RWPE1 (cell line): ENCODE data around the gene ZDHHC19.

Source experiments
- CTCF ChIA-PET: fragments of 350-600 bp; sonication (Branson Sonifier 250); formaldehyde crosslinking; extraction: SDS; loops from one replicate; lab custom pipeline; 2021; lab: Yijun Ruan, JAX
- POLR2A ChIA-PET: fragments of 400-600 bp; formaldehyde crosslinking; extraction: SDS; loops from one replicate; lab custom pipeline; 2020; ENCODE audit warnings: antibody characterized with exemption; ENCODE audit not compliant: low non-redundant PET; lab: Yijun Ruan, JAX
- DNase-seq: peaks from one replicate; pipeline ENCODE4 v3.0.0; 2012; ENCODE audit warnings: low spot score
- H3K27ac ChIP-seq: fragments of 450-650 bp; 2 replicates; pipeline ENCODE4 v1.5.1; 2017
- TF ChIP-seq, protein P1 (sequence below): fragments of 450-650 bp; conservative IDR thresholded peaks from 2 replicates; pipeline ENCODE4 v1.5.1; 2017; ENCODE audit warnings: low read depth, mild to moderate bottlenecking

Gene ZDHHC19

DNA sequence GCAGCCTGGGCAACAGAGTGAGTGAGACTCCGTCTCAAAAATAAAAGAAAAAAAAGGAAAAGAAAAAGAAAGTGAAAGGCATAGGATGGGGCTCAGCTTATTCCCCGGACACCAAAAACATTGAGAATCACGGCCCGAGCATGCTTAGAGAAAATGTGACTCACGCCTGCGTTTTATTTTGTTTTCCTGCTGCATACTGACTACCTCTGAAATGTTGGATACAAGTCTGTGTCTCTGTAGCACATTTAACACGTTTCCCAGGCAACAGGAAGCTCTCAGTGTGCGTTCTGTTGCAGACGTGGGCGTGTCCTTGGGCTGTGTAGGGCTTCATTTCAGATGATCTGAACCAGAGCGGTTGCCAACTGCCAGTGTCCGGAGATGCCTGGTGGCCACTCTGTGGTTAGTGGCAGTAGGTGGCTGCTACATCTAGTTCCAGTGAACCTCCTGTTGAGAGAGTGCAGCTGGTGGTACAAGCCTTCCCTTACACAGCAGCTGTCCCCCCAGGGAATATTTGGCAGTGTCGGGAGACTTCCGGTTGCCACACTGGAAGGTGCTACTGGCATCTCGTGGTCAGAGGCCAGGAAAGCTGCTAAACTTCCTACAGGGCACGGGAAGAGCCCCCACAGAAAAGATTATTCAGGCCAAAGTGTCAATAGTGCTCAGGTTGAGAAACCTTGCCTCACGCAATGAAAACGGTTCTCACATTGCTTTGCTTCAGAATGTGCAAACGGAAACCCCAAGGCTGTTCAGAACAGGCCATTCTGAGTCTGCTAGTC, 8.2 kb upstream of the ZDHHC19 start:
- TF ChIP-seq, protein P1, sequence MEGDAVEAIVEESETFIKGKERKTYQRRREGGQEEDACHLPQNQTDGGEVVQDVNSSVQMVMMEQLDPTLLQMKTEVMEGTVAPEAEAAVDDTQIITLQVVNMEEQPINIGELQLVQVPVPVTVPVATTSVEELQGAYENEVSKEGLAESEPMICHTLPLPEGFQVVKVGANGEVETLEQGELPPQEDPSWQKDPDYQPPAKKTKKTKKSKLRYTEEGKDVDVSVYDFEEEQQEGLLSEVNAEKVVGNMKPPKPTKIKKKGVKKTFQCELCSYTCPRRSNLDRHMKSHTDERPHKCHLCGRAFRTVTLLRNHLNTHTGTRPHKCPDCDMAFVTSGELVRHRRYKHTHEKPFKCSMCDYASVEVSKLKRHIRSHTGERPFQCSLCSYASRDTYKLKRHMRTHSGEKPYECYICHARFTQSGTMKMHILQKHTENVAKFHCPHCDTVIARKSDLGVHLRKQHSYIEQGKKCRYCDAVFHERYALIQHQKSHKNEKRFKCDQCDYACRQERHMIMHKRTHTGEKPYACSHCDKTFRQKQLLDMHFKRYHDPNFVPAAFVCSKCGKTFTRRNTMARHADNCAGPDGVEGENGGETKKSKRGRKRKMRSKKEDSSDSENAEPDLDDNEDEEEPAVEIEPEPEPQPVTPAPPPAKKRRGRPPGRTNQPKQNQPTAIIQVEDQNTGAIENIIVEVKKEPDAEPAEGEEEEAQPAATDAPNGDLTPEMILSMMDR: no peak
- CTCF ChIA-PET: interaction anchor here (0.5 kb wide), 1 partner anchor 102 kb away, joined by 3 read pairs; no protein-coding TSS in a partner anchor
- H3K27ac ChIP-seq: peak overlapping the region; percentile 81
- POLR2A ChIA-PET: interaction anchor here (0.6 kb wide), 1 partner anchor 10 kb away, joined by 3 read pairs; no protein-coding TSS in a partner anchor
- peak; percentile 57 for DNase-seq

GRCh38 chr3:196218155-196218712, 7.0 kb upstream of the ZDHHC19 start:
- TF ChIP-seq, protein P1: no peak
- DNase-seq: no peak
- no peak overlapping the region for H3K27ac ChIP-seq
- ChIA-PET CTCF (interaction anchor here (0.7 kb wide), 1 partner anchor 232 kb away, joined by 3 read pairs; no protein-coding TSS in a partner anchor), POLR2A (no interaction called here)

DNA sequence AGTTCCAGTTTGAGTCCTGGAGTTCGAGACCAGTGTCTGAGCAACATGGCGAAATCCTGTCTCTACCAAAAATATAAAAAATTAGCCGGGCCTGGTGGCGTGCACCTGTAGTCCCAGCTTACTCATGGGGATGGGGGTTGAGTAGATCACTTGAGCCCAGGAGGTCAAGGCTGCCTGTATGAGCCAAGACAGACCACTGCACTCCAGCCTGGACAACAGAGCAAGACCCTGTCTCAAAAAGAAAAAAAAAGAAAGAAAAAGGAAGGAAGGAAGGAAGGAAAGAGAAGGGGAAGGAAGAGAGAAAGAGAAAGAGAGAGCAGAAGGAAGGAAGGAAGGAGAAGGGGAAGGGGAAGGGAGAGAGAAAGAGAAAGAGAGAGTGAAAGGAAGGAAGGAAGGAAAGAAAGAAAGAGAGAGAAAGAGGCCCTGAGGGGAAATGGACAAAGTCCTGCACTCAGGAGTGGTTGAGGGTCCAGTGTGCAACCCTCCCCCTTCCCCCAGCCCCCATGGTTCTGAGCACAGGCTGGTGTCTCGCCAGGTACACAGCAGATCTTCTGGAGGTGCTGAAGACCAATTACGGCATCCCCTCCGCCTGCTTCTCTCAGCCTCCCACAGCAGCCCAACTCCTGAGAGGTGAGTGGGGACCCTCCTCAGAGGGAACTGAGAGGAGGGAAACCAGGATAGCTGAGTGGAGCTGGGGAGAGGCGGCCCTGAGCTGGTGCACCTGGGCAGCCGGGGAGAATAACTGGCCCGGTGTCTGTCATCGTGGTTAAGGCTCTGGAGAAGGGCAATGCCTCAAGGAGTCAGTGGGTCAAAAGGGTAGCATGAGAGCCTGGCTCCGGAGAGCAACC, 6.3 kb upstream of the ZDHHC19 start:
- DNase-seq: no peak
- TF ChIP-seq, protein P1: no peak
- H3K27ac ChIP-seq: no peak overlapping the region
- ChIA-PET CTCF (no interaction called here), POLR2A (no interaction called here)

DNA sequence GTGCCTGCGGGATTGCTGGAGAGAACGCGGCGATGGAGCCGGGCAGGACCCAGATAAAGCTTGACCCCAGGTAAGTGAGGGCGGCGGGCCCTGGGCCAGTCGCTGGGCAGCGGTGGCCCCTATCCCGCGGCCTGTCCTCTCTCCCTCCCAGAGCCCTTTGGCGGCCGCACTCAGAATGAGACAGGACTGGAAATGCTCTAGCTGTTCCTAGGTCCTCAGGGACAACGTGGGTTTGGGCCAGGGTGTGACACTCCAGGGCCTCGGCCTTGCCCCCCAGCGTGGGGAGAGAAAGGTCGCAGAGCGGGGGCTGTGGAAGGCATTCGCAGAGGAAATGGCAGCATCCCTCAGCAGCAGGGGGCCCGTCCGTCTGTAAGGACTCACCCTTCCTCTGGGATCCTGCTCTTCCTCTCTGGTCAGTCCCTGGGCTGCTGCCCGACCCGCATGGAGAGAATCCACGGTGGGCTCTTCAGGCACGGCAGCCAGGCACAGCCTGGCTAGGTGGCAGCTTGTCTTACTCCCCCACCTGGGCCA, 5.5 kb upstream of the ZDHHC19 start:
- DNase-seq: no peak
- CTCF ChIA-PET: no interaction called here
- no peak overlapping the region for H3K27ac ChIP-seq
- TF ChIP-seq, protein P1: no peak
- POLR2A ChIA-PET: no interaction called here

DNA sequence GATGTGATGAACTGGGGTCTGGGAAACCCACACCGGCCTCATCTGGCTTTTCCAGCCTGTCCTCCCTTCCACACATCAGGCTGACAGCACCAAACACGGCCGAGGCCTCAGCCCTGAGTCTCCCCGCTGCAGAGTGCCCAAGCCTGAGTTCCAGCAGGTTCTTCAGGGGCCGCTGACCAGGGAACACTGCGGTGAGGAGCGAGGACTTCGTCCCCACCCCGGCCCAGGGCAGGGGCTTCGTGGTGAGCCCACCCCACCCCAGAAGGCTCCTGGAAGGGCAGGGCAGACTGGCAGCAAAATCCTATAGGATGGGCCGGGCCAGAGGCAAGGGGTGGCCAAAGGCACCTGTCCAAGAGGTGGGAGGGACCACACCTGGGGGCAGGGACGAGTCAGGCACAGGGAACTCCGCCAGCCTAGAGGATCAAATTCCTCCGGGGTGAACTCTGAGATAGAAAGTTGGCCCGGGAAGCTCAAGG, 4.9 kb upstream of the ZDHHC19 start, which contains the start of gene SLC51A:
Gene SLC51A (plus strand): TSS at position 446 of the 476 bp plus-strand sequence. CDS start 179 bp downstream, outside the sequence.
- TF ChIP-seq, protein P1: no peak
- DNase-seq: peak; percentile 22
- CTCF ChIA-PET: no interaction called here
- H3K27ac ChIP-seq: no peak within 1 kb of the TSS; the same call in 1 of the 2 replicates
- POLR2A ChIA-PET: no interaction called here
